NCI-H1436 (cell line): ENCODE measurements around the gene PSMD5.

ENCODE experiments used
- DNase-seq: peaks from one replicate; lab custom pipeline; 2025; lab: John Stamatoyannopoulos, UW

PSMD5 gene

DNA sequence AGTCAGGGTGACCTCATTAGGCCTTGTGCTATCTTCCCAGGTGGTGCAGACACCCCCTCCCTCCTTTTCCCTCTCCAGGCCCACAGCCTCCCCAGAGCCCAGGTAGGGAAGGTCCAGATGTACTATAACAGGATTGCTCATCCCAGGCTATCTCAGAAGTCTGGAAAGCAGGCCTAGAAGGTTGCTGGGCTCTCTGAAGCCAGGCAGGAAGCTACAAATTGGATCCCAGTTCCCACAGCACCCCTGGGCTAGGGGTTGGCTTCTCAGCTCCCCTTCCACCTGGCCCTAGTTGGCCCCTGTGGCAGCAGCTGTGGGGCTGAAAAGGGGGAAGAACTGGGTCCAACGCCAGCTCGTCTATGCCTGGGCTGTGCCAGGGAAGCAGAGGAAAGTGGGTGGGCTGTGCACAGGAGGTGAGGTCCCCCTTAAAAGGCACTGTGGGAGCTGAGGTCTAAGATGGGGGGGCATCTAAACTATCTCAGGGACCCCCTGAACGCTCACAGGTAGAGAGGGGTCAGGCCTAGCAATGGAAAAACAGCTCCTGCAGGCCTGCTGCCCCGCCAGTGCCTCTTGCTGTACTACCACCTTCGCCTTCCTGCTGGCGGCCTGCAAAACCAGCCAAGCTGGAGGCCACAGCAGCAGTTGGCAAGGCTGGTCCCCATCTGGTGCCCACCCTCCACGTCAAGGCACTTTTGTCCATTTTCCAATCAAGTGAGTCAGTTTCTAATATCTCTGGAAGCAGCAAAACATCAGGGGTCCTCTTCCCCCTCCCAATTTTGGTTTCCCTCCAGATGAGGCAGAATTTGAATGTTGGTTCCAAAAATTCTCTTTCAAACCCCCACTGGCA, 13.3 kb upstream of the PSMD5 start:
- DNase-seq: no peak

GRCh38 chr9:120854596-120855327, 12.0 kb upstream of the PSMD5 start:
- no peak for DNase-seq

DNA sequence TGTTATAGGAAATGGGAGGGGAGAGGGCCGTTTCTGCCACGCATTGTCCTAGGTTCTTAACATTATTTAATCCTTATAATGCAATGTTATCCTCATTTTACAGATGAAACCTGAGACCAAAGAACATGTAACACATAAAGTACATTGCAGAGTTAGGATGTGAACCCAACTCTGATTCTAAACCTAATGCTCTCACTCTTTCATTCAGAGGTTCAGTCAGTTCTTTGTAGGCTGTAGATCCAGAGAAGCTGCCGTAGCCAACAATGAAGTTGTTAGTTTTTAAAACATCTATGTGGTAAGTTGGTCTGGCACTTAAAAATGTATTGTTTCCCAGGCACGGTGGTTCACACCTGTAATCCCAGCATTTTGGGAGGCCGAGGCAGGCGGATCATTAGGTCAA, 10.5 kb upstream of the PSMD5 start:
- DNase-seq: no peak

GRCh38 chr9:120852240-120853010, 9.7 kb upstream of the PSMD5 start:
- DNase-seq: no peak

- DNase-seq: no peak
Observed at GRCh38 chr9:120851449-120851848, 8.7 kb upstream of the PSMD5 start.

- DNase-seq: no peak
Observed at GRCh38 chr9:120850315-120850714, 7.6 kb upstream of the PSMD5 start.

- DNase-seq: no peak
Observed at GRCh38 chr9:120846906-120847305, 4.2 kb upstream of the PSMD5 start.

- no peak for DNase-seq
Observed at GRCh38 chr9:120846251-120846889, 3.6 kb upstream of the PSMD5 start.

DNA sequence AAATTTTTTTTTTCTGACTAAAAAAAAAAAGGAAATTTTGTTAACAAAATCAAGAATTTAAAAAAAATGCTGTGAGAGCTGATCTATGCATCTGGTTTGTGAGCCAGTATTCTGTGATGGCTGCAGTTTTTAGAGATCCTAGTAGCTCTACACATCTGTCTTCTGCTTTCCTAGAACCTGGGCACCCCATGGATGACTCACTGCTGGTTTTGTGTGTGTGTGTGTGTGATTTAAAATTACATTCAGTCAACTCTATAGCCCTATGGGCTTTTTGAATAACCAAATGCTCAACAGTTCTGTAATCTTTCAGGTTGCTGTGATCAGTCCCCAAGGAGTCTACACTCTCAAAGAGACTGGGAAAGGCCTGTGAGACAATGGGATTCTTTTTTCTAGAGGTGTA, 2.5 kb upstream of the PSMD5 start:
- no peak for DNase-seq

- DNase-seq: no peak
Observed at GRCh38 chr9:120841930-120842684, 615 bp downstream of the PSMD5 start.

- DNase-seq: no peak
Observed at GRCh38 chr9:120839146-120839545, 3.6 kb downstream of the PSMD5 start.

- DNase-seq: no peak
Observed at GRCh38 chr9:120837921-120838320, 4.8 kb downstream of the PSMD5 start.

DNA sequence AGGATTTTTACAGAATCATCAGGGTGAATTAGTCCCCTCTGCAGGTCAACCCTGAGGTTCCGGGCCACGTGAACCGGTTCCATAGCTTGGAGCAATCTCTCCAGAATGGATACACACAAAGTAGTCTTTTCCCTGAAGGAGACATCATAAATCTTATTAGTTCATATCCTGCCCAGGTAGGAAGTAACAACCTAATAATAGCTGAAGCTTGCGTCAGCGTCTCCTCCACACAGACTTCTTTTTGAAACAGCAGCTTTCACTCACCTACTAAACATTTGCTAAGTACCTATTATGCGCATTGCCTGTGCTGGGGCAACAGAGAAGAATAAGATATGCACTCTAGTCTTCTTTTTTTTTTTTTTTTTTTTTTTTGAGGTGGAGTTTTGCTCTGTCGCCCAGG, 9.4 kb downstream of the PSMD5 start:
- DNase-seq: no peak

DNA sequence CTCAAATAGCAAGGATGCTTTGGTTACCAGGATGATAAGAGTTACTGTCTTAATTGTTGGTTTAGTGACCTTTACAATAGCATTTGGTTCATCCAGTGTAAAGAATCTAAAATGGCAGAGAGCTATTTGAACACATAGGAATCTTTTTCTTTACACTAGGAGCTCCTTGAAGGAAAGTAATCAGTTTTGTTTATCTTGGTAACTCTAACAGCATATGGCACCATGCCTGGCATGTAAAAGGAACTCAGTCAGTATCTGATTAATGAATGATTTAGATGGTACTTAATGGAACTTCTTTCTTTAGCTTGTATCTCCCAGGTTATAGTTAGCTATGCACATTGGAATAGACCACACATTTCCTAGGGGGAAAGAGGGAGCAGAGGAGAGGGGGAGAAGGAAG, 9.9 kb downstream of the PSMD5 start:
- DNase-seq: no peak

GRCh38 chr9:120830865-120831264, 11.9 kb downstream of the PSMD5 start:
- DNase-seq: no peak

DNA sequence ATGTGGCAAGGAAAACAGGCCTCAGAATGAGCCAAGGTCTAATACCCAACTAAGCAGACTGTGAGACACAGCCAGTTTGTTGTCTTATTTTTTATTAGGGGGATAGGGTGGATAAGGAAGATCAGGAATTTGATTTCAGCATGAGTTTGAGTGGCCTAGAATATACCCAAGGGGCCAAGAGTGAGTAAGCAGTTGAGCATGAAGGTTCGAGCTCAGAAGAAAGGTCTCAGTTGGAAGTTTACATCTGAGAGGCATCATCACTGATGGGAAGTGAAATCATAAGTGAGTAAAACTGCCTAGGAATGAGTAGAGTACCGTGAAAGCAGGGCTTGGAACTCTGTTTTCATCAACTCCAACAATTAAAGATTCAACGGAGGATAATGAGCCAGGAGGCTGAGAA, 12.6 kb downstream of the PSMD5 start:
- no peak for DNase-seq

DNA sequence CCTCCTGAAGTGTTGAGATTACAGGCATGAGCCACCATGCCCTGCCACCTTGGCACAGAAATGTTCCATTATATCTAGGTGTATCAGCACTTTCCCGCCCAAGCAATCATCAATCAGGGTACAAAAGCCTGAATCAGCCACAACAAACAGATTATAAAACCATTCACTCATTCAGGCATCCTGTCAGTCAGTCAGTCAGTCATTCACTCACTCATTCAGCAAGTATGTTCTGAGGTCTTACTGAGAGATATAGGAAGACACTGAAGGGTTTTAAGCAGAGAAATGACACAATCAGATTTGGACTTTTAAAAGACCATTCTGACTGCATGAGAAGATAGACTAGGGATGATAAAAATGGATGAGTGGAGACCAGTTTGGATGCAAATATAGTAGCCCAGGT, 13.1 kb downstream of the PSMD5 start:
- no peak for DNase-seq

GRCh38 chr9:120820095-120820494, 22.6 kb downstream of the PSMD5 start:
- DNase-seq: no peak

DNA sequence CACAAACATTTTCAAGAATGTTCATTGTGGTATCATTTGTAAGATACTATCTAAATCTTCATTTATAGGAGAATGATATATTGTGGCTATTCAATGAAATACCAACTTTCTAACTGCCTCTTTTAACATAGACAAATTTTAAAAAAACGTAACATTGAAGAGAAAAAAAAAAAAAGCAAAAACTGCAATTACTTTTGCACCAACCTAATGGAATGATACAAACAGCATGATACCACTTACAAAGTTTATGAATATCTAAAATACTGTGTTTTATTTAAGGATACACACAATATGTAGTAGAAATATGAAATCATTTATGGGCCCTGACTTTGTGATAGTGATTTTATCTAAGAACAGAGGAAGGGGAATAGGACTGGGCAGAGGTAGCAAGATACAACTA, 24.1 kb downstream of the PSMD5 start:
- DNase-seq: no peak

GRCh38 chr9:120815075-120815474, 27.6 kb downstream of the PSMD5 start:
- no peak for DNase-seq

GRCh38 chr9:120808931-120809330, 33.8 kb downstream of the PSMD5 start:
- DNase-seq: no peak
